ENCODE measurements around the gene KIF20B.

Gene KIF20B, protein sequence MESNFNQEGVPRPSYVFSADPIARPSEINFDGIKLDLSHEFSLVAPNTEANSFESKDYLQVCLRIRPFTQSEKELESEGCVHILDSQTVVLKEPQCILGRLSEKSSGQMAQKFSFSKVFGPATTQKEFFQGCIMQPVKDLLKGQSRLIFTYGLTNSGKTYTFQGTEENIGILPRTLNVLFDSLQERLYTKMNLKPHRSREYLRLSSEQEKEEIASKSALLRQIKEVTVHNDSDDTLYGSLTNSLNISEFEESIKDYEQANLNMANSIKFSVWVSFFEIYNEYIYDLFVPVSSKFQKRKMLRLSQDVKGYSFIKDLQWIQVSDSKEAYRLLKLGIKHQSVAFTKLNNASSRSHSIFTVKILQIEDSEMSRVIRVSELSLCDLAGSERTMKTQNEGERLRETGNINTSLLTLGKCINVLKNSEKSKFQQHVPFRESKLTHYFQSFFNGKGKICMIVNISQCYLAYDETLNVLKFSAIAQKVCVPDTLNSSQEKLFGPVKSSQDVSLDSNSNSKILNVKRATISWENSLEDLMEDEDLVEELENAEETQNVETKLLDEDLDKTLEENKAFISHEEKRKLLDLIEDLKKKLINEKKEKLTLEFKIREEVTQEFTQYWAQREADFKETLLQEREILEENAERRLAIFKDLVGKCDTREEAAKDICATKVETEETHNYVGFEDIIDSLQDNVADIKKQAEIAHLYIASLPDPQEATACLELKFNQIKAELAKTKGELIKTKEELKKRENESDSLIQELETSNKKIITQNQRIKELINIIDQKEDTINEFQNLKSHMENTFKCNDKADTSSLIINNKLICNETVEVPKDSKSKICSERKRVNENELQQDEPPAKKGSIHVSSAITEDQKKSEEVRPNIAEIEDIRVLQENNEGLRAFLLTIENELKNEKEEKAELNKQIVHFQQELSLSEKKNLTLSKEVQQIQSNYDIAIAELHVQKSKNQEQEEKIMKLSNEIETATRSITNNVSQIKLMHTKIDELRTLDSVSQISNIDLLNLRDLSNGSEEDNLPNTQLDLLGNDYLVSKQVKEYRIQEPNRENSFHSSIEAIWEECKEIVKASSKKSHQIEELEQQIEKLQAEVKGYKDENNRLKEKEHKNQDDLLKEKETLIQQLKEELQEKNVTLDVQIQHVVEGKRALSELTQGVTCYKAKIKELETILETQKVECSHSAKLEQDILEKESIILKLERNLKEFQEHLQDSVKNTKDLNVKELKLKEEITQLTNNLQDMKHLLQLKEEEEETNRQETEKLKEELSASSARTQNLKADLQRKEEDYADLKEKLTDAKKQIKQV (N-terminal part only)

DNA sequence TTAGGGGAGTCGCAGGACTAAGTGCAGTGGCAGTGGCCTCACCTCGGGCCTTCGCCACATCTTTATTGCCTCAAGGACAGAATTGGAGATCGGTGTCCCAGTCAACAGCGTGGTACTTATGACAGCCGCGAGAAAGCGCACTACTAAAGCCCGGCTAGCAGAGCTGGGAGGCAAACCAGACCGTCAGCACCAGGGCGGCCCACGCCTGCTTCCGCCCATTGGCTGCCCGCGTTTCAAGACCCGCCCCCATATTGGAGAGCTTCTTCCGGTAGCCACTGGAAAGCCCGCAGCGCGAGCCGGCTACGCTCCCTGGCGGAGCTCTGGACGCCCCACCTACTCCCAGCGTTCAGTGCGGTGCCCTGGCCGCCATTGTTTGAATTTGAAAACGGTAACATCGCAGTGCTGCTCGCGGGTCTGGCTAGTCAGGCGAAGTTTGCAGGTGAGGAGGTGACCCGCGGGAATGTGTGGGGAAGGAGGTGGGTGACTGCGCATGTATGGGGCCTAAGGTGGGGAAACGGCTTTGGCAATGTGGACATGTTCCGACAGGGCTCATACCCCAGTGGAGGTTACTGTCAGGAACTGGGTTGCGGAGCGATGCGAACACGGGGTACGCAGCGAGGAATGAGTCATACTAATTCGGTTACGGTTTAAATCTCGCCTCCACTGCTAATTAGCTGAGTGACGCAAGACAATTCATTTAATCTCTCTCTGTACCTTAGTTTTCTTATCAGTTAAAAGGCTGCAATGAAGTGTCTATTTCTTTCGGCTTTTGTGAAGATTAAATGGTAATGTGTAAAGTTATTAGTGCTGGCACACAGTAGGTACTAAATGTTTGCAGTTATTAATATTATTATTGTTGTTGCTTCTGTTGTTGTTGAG is at the start of gene KIF20B:
KIF20B (plus strand) TSS at position 349 of the 879 bp plus-strand sequence. CDS start 3,705 bp downstream, outside the sequence.
- Histone ChIP-seq H3K4me1 (peaks cover 33% of the 10 kb centered on the region), H3K4me3 (peak within 1 kb of the TSS; percentile 79), H3K9me3 (no peaks in the 10 kb centered on the region), H3K36me3 (replicated peaks) (peaks cover 8% of the 10 kb centered on the region), H3K27me3 (ENCODE audit: low read depth) (no peaks in the 10 kb centered on the region)
- in situ Hi-C loops (cut with MboI; ENCODE audit: low sequenced_read_pairs), result loop anchor here (25.0 kb wide), 2 partner anchors 264 to 1864 kb away; no protein-coding TSS in a partner anchor
- peak; percentile 94 to 98 for DNase-seq (ENCODE audit: low spot score in 2 of 2)

DNA sequence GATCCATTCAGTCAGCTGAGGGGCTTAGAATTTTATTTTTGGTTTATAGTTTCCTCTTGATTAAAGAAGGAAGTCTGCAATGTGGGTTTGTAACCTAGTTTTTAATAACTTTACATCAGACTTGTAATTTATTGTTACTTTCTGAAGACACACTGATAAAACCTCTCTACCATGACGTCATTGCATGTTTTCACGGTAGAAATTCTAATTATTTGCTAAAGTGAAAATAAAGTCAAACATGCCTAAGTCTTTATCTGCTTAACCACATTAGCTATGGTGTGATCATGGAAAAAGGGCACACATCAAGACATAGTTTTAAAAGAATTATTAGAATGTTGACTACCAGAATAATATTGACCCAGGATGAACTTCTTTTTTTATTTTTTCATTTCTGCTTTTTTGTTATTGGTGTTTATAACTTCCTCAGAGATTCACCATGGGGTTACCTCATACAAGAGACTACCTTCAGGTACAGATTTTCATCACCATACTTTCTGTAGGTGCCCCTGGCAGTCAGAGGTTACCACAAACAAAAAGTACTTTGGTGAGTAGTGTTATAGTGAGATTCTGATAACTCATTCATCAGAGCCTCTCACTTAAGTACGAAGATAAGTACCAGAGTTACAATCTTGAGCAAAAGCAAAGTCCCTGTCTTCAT is 49.3 kb upstream of the KIF20B start:
- Histone ChIP-seq H3K4me3 (no peak overlapping the region), H3K9me3 (no peaks in the 10 kb centered on the region), H3K36me3 (replicated peaks) (no peaks in the 10 kb centered on the region), H3K4me1 (peaks cover 11% of the 10 kb centered on the region), H3K27me3 (ENCODE audit: low read depth) (no peaks in the 10 kb centered on the region)
- DNase-seq (ENCODE audit: low spot score in 2 of 2), result no peak
- in situ Hi-C loops (cut with MboI; ENCODE audit: low sequenced_read_pairs), result no loop called here

DNA sequence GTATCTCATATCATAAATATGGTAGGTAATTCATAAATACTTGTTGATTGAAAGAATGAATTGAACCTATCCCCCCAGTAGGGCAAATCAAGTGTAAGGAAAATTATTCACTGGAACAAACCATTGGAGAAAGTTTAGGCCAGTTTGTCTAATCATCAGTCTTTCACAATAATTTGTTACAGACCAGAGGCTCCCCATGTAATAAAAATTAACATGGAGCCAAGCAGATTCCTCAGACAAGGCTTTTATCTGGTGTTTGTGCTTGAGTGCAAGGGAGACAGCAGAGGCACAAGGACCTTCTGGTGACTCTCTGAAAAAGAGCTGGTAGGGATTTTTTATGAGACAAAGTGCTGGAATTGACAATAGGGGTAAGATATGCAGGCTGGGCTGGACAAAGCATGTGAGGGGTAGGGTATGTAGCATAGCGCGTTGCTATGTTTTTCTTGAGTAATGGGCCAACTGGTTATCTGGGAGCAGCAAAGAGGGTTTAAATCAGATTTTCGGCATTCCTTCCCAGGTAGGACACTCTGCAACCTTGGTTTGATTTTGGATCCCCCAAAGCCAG is 48.5 kb upstream of the KIF20B start:
- Histone ChIP-seq H3K27me3 (ENCODE audit: low read depth) (no peaks in the 10 kb centered on the region), H3K36me3 (replicated peaks) (no peaks in the 10 kb centered on the region), H3K4me1 (peaks cover 6% of the 10 kb centered on the region; the same call in 1 of the 2 replicates), H3K4me3 (no peak overlapping the region), H3K9me3 (no peaks in the 10 kb centered on the region)
- in situ Hi-C loops (cut with MboI; ENCODE audit: low sequenced_read_pairs), result no loop called here
- no peak for DNase-seq (ENCODE audit: low spot score in 2 of 2)

DNA sequence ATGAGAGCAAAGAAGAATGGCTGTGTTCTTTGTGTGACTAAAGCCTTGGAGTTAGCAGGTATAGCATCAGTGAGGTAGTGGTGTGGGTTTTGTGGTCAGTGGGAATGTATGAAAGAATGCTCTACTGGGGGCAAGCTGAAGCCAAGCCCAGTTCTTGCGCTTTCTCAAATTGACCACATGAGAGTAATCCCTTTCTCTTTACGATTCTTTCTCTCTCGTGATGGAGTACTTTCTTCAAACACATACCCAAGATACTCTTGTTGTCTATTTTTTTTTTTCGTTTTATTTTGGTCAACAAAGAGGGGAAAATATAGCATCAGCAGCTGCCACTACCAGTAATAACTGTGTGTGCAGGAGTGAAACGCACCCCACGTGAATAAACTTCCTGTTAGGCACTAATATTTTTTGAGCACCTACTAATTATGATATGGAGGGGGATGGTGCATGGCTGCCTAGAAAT is 48.0 kb upstream of the KIF20B start:
- no peaks in the 10 kb centered on the region for H3K9me3 ChIP-seq
- peaks cover 6% of the 10 kb centered on the region; the same call in 1 of the 2 replicates for H3K4me1 ChIP-seq
- no peaks in the 10 kb centered on the region for H3K36me3 ChIP-seq (replicated peaks)
- no peaks in the 10 kb centered on the region for H3K27me3 ChIP-seq (ENCODE audit: low read depth)
- in situ Hi-C loops (cut with MboI; ENCODE audit: low sequenced_read_pairs), result no loop called here
- H3K4me3 ChIP-seq, result no peak overlapping the region
- DNase-seq (ENCODE audit: low spot score in 2 of 2), result no peak

DNA sequence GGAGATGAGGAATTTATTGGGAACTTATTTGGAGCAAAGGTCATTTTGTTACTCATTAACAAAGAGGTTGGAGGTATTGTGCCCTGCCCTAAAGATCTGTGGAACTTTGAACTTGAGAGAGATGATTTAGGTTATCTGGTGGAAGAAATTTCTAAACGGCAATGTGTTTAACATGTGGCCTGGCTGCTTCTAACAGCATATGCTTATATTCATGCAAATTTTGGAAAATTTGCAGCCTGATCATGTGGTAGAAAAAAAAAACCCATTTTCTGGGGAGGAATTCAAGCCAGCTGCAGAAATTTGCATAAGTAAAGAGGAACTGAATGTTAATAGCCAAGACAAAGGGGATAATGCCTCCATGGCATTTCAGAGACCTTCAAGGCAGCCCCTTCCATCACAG is 45.7 kb upstream of the KIF20B start:
- H3K4me1 ChIP-seq, result peaks cover 6% of the 10 kb centered on the region; the same call in 1 of the 2 replicates
- H3K4me3 ChIP-seq, result no peak overlapping the region
- H3K9me3 ChIP-seq, result no peaks in the 10 kb centered on the region
- in situ Hi-C loops (cut with MboI; ENCODE audit: low sequenced_read_pairs), result no loop called here
- no peaks in the 10 kb centered on the region for H3K36me3 ChIP-seq (replicated peaks)
- DNase-seq (ENCODE audit: low spot score in 2 of 2), result no peak
- no peaks in the 10 kb centered on the region for H3K27me3 ChIP-seq (ENCODE audit: low read depth)

DNA sequence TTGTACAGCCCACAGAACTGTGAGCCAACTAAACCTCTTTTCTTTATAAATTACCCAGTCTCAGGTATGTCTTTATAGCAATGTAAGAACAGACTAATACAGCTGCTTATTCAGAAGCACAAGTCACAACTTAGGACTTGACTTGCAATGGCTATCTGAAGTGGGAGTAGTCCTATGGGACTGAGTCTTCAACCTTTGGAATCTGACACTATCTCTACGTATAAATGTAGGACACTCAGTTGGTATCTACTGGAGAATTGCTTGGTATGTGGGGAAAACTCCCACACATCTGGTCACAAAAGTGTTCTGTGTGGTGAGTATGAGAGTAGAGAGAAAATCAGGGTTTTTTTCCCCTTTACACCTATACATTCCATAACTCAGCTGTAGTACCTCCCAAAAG is 44.1 kb upstream of the KIF20B start:
- no peak overlapping the region for H3K4me3 ChIP-seq
- no peaks in the 10 kb centered on the region for H3K27me3 ChIP-seq (ENCODE audit: low read depth)
- H3K9me3 ChIP-seq, result no peaks in the 10 kb centered on the region
- DNase-seq (ENCODE audit: low spot score in 2 of 2), result no peak
- in situ Hi-C loops (cut with MboI; ENCODE audit: low sequenced_read_pairs), result no loop called here
- H3K36me3 ChIP-seq (replicated peaks), result no peaks in the 10 kb centered on the region
- peaks cover 6% of the 10 kb centered on the region; the same call in 1 of the 2 replicates for H3K4me1 ChIP-seq

DNA sequence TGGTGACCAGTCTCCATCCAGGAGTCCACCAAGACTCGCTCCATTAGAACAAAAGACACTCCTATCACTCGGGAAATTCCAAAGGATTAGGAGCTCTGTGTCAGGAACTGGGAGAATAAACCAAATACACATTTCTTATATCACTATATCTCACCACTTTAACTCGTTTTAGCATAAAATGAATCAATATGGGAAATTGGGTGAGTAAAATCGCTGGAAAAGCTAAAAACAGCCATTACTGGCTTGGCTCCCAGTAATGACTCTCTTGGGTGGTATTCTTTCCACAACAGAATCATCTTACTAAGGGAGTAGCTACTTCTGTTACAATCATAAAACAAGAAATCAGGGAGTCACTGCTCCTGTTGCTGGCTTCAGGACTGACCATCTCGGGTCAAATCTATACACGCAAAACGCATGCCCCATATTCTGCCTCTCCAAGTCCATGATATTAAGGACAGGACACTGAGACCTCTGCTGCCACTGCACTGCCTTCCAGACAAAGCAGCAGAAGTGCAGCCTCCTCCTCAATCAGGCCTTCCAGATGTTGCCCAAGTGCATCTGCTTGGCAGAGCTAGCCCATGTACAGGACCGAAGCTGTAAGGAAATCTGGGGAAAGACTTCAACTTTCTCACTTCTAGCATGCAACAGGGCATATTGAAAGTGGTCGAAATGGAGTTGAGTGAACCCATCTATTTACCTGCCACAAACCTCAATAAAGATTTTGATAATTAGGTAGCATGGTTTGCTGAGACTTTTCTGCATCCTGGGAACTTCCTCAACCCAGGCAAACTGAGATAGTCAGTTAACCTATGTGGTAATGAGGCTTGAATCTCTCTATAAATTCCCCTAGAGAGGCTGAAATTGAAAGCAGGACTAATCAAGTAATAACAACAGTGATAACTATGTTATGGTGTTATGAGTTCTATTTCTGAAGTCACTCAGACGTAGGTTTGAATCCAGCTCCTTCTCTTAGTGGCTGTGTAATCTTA is 42.0 kb upstream of the KIF20B start:
- H3K36me3 ChIP-seq (replicated peaks), result no peaks in the 10 kb centered on the region
- H3K27me3 ChIP-seq (ENCODE audit: low read depth), result no peaks in the 10 kb centered on the region
- no peak for DNase-seq (ENCODE audit: low spot score in 2 of 2)
- in situ Hi-C loops (cut with MboI; ENCODE audit: low sequenced_read_pairs), result no loop called here
- peaks cover 6% of the 10 kb centered on the region; the same call in 1 of the 2 replicates for H3K4me1 ChIP-seq
- no peaks in the 10 kb centered on the region for H3K9me3 ChIP-seq
- H3K4me3 ChIP-seq, result no peak overlapping the region

DNA sequence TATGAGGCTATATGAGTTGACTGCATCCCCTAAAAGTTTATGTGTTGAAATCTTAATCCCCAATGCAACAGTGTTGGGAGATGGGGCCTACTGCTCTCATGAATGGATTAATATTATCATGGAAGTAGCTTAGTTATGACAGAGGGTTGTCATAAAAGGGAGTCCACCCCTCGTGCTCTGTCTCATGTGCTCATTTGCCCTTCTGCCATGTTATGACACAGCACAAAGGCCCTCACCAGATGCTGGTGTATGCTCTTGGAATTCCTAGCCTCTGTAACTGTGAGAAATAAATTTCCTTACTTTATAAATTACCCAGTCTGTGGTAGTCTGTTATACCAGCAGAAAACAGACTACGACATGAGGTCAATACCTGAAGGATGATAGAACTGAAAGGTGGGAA is 38.8 kb upstream of the KIF20B start:
- Histone ChIP-seq H3K4me3 (no peak overlapping the region), H3K27me3 (ENCODE audit: low read depth) (no peaks in the 10 kb centered on the region), H3K4me1 (no peaks in the 10 kb centered on the region), H3K36me3 (replicated peaks) (no peaks in the 10 kb centered on the region), H3K9me3 (no peaks in the 10 kb centered on the region)
- no peak for DNase-seq (ENCODE audit: low spot score in 2 of 2)
- in situ Hi-C loops (cut with MboI; ENCODE audit: low sequenced_read_pairs), result no loop called here

DNA sequence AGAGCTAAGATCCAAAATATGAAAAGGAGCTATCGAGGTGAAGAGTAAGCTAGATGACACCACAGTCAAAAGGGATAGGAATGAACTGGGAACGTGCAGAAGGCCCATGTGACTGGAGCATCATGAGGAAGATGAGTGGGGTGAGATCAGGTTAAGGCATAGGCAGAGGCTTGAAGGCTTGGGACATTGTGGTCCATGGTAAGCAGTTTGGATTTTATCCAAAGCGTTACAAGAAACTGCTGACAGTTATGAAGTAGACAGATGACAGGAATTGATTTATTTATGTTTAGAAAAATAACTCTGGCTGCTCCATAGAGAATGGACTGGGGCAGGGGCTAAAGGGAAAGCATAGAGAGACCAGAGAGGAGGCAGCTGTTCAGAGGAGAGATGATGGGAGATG is 38.2 kb upstream of the KIF20B start:
- in situ Hi-C loops (cut with MboI; ENCODE audit: low sequenced_read_pairs), result no loop called here
- H3K27me3 ChIP-seq (ENCODE audit: low read depth), result no peaks in the 10 kb centered on the region
- no peaks in the 10 kb centered on the region for H3K4me1 ChIP-seq
- H3K36me3 ChIP-seq (replicated peaks), result no peaks in the 10 kb centered on the region
- DNase-seq (ENCODE audit: low spot score in 2 of 2), result no peak
- no peaks in the 10 kb centered on the region for H3K9me3 ChIP-seq
- no peak overlapping the region for H3K4me3 ChIP-seq

DNA sequence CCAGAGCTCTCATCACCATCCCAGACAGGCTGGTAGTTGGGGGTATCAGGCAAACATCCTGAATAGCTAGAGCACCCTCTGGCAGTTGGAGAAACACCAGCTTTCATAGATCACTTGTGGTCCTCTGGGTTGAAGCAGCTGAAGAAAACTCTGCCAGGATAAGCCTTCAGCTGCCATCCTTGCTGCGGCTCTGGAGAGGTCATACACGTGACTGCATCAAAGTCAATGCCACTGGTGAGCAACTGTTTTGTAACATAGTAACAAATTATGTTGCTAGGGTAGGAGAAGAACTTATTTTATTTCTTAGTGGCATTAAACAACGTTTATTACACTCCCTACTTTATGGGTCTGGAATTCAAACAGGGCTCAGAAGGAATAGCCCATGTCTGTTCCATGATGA is 37.2 kb upstream of the KIF20B start:
- in situ Hi-C loops (cut with MboI; ENCODE audit: low sequenced_read_pairs), result no loop called here
- Histone ChIP-seq H3K27me3 (ENCODE audit: low read depth) (no peaks in the 10 kb centered on the region), H3K36me3 (replicated peaks) (no peaks in the 10 kb centered on the region), H3K9me3 (no peaks in the 10 kb centered on the region), H3K4me1 (no peaks in the 10 kb centered on the region), H3K4me3 (no peak overlapping the region)
- DNase-seq (ENCODE audit: low spot score in 2 of 2), result no peak

DNA sequence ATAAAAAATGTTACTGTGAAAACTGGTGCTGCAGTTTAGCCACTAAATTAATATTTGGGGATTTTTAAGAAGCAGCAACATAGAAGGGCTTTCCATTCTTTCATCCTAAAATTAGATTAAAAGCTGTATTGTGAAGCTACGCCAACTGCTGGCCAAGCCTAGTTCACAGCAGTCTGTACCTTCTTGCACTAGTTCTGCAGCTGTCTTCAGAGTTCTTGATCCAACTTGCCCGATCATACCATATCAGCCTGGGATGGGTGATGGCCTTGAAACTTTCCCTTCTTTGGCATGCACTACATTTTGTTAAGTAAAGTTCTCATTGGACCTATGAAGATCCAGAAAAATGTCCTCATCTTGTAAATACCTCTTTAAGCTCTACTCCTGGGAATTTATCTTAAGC is 36.1 kb upstream of the KIF20B start:
- H3K36me3 ChIP-seq (replicated peaks), result no peaks in the 10 kb centered on the region
- in situ Hi-C loops (cut with MboI; ENCODE audit: low sequenced_read_pairs), result no loop called here
- no peaks in the 10 kb centered on the region for H3K4me1 ChIP-seq
- H3K9me3 ChIP-seq, result no peaks in the 10 kb centered on the region
- no peak overlapping the region for H3K4me3 ChIP-seq
- H3K27me3 ChIP-seq (ENCODE audit: low read depth), result no peaks in the 10 kb centered on the region
- DNase-seq (ENCODE audit: low spot score in 2 of 2), result no peak
